Neural cell (in vitro differentiated cells): ENCODE data around the gene KRT35. TPM values are rescaled to one million over a fixed set of nuclear protein-coding genes. Genes with fewer than 3 reads are reported as not detected.

Experiments used
- H2AFZ ChIP-seq: fragments of 200-600, 300-800 bp; sonication (generic), shearing (Covaris generic); 2 replicates; pipeline ENCODE4 v1.6.0; 2014; ENCODE audit warnings: low read depth, mild to moderate bottlenecking, antibody characterized with exemption, low read length, moderate library complexity
- H3F3A ChIP-seq: fragments of 200-600 bp; shearing (Covaris generic); 2 replicates; pipeline ENCODE4 v1.6.1; 2016; ENCODE audit warnings: mild to moderate bottlenecking, moderate library complexity, mixed read lengths, antibody characterized with exemption, low read length; ENCODE audit not compliant: insufficient read depth, poor library complexity, severe bottlenecking
- H3K27ac ChIP-seq: fragments of 200-600, 300-800 bp; sonication (generic), shearing (Covaris generic); 2 replicates; pipeline ENCODE4 v1.5.1; 2014; ENCODE audit warnings: mild to moderate bottlenecking, low read length, moderate library complexity
- H3K27me3 ChIP-seq: fragments of 300-800, 200-600 bp; sonication (generic), shearing (Covaris generic); 2 replicates; pipeline ENCODE4 v1.6.0; 2014; ENCODE audit warnings: mild to moderate bottlenecking, low read depth, low read length, moderate library complexity; ENCODE audit not compliant: insufficient read depth
- H3K36me3 ChIP-seq: fragments of 300-800, 200-600 bp; sonication (generic), shearing (Covaris generic); 2 replicates; pipeline ENCODE4 v1.5.1; 2014; ENCODE audit warnings: mild to moderate bottlenecking, antibody characterized with exemption, low read length, moderate library complexity; ENCODE audit not compliant: insufficient read depth
- H3K4me2 ChIP-seq: fragments of 300-800, 200-600 bp; sonication (generic), shearing (Covaris generic); 2 replicates; pipeline ENCODE4 v1.6.0; 2014; ENCODE audit warnings: mild to moderate bottlenecking, low read length
- H3K4me3 ChIP-seq: fragments of 300-800, 200-600 bp; sonication (generic), shearing (Covaris generic); 2 replicates; pipeline ENCODE4 v1.5.1; 2014; ENCODE audit warnings: mild to moderate bottlenecking, low read length, moderate library complexity
- H3K79me2 ChIP-seq: fragments of 200-600 bp; shearing (Covaris generic); replicated peaks from 2 replicates; pipeline ENCODE4 v1.6.0; 2014; ENCODE audit warnings: mild to moderate bottlenecking, low read length, moderate library complexity; ENCODE audit not compliant: insufficient read depth
- H3K9ac ChIP-seq: fragments of 300-800, 200-600 bp; sonication (generic), shearing (Covaris generic); 2 replicates; pipeline ENCODE4 v1.6.1; 2016; ENCODE audit warnings: mild to moderate bottlenecking, low read length, mixed read lengths
- H3K9me2 ChIP-seq: fragments of 200-600 bp; shearing (Covaris generic); 2 replicates; pipeline ENCODE4 v1.6.1; 2016; ENCODE audit warnings: mild to moderate bottlenecking, low read length, mixed read lengths; ENCODE audit not compliant: insufficient read depth
- H3K9me3 ChIP-seq: fragments of 200-600, 300-800 bp; sonication (generic), shearing (Covaris generic); 2 replicates; pipeline ENCODE4 v1.6.1; 2016; ENCODE audit warnings: mild to moderate bottlenecking, mixed run types, low read length, moderate library complexity, mixed read lengths
- H4K20me1 ChIP-seq: fragments of 200-600 bp; shearing (Covaris generic); 2 replicates; pipeline ENCODE4 v1.6.1; 2016; ENCODE audit warnings: mild to moderate bottlenecking, mixed run types; ENCODE audit not compliant: insufficient read depth
- EP300 ChIP-seq: fragments of 450-650 bp; conservative IDR thresholded peaks from 2 replicates; pipeline ENCODE4 v1.6.1; 2014; ENCODE audit warnings: antibody characterized with exemption, mild to moderate bottlenecking, moderate library complexity; ENCODE audit not compliant: poor library complexity, severe bottlenecking
- EZH2 ChIP-seq: fragments of 200-600, 300-800 bp; shearing (Covaris generic), sonication (generic); IDR thresholded peaks from 2 replicates; pipeline ENCODE4 v1.6.1; 2014; ENCODE audit warnings: antibody characterized with exemption, low read length, borderline replicate concordance, mild to moderate bottlenecking; ENCODE audit not compliant: insufficient read depth, poor library complexity, severe bottlenecking
- MXI1 ChIP-seq: fragments of 450-650 bp; conservative IDR thresholded peaks from 2 replicates; pipeline ENCODE4 v1.6.1; 2014; ENCODE audit warnings: antibody characterized with exemption, mild to moderate bottlenecking; ENCODE audit not compliant: poor library complexity, severe bottlenecking
- POLR2AphosphoS5 ChIP-seq: IDR thresholded peaks from 2 replicates; pipeline ENCODE4 v1.6.1; 2012
- RAD21 ChIP-seq: fragments of 450-650 bp; conservative IDR thresholded peaks from 2 replicates; pipeline ENCODE4 v1.6.1; 2014; ENCODE audit warnings: antibody characterized with exemption, mild to moderate bottlenecking, moderate library complexity
- REST ChIP-seq: IDR thresholded peaks from 2 replicates; pipeline ENCODE4 v1.6.1; 2012; ENCODE audit warnings: borderline replicate concordance
- SMC3 ChIP-seq: fragments of 450-650 bp; conservative IDR thresholded peaks from 2 replicates; pipeline ENCODE4 v1.6.1; 2014; ENCODE audit warnings: antibody characterized with exemption, mild to moderate bottlenecking, moderate library complexity; ENCODE audit not compliant: poor library complexity
- TAF1 ChIP-seq: IDR thresholded peaks from 2 replicates; pipeline ENCODE4 v1.6.1; 2012; ENCODE audit warnings: low read depth
- polyA plus RNA-seq: library from polyadenylated mRNA; depleted of rRNA; stranded (reverse); fragments of >200 nt; gene quantifications from 2 replicates; pipeline ENCODE4 v1.2.3, GENCODE V29; 2014
- TF ChIP-seq, protein P1 (sequence below): fragments of 450-650 bp; IDR thresholded peaks from 2 replicates; pipeline ENCODE4 v1.5.1; 2014; ENCODE audit warnings: antibody characterized with exemption, mild to moderate bottlenecking, moderate library complexity; ENCODE audit not compliant: poor library complexity, severe bottlenecking

KRT35 gene
- polyA plus RNA-seq, 1 donor from 2014 or later: not detected

DNA sequence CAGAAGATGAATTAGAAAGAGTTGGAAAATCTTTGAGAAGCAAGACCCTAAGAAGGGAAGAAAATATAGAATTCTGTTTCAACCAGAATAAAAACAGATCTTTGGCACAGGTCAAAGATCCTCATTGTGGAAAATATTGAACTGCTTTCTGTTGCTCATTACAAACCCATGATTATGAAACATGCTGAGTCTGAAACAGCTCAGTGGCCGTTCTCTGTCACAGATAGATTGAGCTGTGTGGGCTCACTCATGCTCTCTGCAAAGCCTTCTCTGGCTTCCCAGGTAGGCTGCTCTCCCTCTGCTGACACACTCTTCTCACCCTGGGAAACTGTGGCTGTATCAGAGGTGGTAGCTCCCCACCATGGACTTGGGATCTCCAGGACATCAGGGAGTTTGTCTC, 36.8 kb downstream of the KRT35 start:
- no peak overlapping the region for H3K4me2 ChIP-seq
- H3K79me2 ChIP-seq: no peaks in the 10 kb centered on the region
- TF ChIP-seq MXI1: no peak
- TF ChIP-seq EP300: no peak
- TF ChIP-seq SMC3: no peak
- TF ChIP-seq REST: no peak
- no peak for TF ChIP-seq TAF1
- no peak for TF ChIP-seq POLR2AphosphoS5
- TF ChIP-seq, protein P1, sequence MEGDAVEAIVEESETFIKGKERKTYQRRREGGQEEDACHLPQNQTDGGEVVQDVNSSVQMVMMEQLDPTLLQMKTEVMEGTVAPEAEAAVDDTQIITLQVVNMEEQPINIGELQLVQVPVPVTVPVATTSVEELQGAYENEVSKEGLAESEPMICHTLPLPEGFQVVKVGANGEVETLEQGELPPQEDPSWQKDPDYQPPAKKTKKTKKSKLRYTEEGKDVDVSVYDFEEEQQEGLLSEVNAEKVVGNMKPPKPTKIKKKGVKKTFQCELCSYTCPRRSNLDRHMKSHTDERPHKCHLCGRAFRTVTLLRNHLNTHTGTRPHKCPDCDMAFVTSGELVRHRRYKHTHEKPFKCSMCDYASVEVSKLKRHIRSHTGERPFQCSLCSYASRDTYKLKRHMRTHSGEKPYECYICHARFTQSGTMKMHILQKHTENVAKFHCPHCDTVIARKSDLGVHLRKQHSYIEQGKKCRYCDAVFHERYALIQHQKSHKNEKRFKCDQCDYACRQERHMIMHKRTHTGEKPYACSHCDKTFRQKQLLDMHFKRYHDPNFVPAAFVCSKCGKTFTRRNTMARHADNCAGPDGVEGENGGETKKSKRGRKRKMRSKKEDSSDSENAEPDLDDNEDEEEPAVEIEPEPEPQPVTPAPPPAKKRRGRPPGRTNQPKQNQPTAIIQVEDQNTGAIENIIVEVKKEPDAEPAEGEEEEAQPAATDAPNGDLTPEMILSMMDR: no peak
- TF ChIP-seq RAD21: no peak
- no peak for TF ChIP-seq EZH2
- no peaks in the 10 kb centered on the region for H3K36me3 ChIP-seq
- no peaks in the 10 kb centered on the region for H3K9me2 ChIP-seq
- H3K9ac ChIP-seq: no peak overlapping the region
- no peak overlapping the region for H3K27ac ChIP-seq
- no peak overlapping the region for H3K4me3 ChIP-seq
- H3K9me3 ChIP-seq: no peaks in the 10 kb centered on the region
- H2AFZ ChIP-seq: no peak overlapping the region
- H3K27me3 ChIP-seq: no peaks in the 10 kb centered on the region
- no peaks in the 10 kb centered on the region for H4K20me1 ChIP-seq
- H3F3A ChIP-seq: no peaks in the 10 kb centered on the region

DNA sequence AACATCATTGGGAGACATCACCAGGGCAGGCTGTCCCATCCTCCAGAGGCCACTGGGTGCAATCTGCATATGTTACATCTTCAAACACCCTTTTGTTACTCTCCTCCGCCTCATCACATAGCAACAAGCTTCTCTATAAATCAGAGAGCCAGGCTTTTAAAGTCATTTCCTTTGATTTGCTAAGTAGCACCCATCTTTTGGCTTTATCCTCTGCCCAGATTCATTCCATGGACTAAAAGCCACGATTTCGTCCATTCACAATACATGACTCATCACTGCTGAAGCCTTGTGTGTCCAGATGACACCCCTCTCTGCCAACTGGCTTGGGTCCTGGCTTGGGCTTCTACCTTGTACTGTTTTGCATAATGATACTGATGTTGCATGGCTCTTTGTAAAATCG, 38.2 kb downstream of the KRT35 start:
- Histone ChIP-seq H3K27me3 (no peaks in the 10 kb centered on the region), H4K20me1 (no peaks in the 10 kb centered on the region), H3K79me2 (no peaks in the 10 kb centered on the region), H3K27ac (no peak overlapping the region), H3K9me2 (no peaks in the 10 kb centered on the region), H2AFZ (no peak overlapping the region), H3K36me3 (no peaks in the 10 kb centered on the region), H3K9me3 (no peaks in the 10 kb centered on the region), H3K4me3 (no peak overlapping the region), H3F3A (no peaks in the 10 kb centered on the region), H3K9ac (no peak overlapping the region), H3K4me2 (no peak overlapping the region)
- TF ChIP-seq SMC3: no peak
- no peak for TF ChIP-seq EP300
- no peak for TF ChIP-seq POLR2AphosphoS5
- TF ChIP-seq, protein P1: no peak
- no peak for TF ChIP-seq EZH2
- no peak for TF ChIP-seq REST
- no peak for TF ChIP-seq RAD21
- TF ChIP-seq MXI1: no peak
- TF ChIP-seq TAF1: no peak
